ENCODE measurements around the gene LTBP4. TPM values are rescaled to one million over a fixed set of nuclear protein-coding genes. Genes with fewer than 3 reads are reported as not detected.

Gene LTBP4
- total RNA-seq, 6 experiments from 2014 or later = 19.3 to 40.8 (median 34.4) TPM

DNA sequence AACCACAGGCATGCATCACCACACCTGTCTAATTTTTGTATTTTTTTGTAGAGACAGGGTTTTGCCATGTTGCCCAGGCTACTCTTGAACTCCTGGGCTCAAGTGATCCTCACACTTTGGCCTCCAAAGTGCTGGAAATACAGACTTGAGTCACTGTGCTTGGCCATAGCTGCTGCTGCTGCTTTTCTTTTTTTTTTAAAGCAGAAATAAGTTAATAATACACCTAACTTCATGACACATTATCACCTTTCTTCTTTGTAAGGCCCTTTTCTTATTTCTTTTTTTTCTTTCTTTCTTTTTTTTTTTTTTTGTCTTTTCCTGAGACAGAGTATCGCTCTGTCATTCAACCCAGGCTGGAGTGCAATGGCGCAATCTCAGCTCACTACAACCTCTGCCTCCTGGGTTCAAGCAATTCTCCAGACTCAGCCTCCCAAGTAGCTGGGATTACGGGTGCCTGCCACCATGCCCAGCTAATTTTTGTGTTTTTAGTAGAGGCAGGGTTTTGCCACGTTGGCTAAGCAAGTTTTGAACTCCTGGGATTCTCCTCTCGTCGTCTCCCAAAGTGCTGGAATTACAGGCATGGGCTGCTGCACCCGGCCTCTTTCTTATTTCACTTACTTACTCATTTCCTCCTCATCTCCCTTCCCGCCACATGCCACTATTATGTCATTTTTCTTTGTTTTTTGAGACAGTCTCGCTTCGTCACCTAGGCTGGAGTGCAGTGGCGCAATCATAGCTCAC, 15.8 kb upstream of the LTBP4 start:
- Histone ChIP-seq H3K27ac (no peak overlapping the region), H3K27me3 (no peaks in the 10 kb centered on the region), H3K4me3 (no peak overlapping the region), H3K4me1 (no peaks in the 10 kb centered on the region), H3K36me3 (peaks cover 0 to 16% (median 6%) of the 10 kb centered on the region in 4 donors), H3K9me3 (no peaks in the 10 kb centered on the region)
- DNase-seq (no peak), ATAC-seq (peak in 1 of 4 donors; percentile 30)
- intact Hi-C loops (cut with DNase I) = no loop called here
- TF ChIP-seq, protein P1, sequence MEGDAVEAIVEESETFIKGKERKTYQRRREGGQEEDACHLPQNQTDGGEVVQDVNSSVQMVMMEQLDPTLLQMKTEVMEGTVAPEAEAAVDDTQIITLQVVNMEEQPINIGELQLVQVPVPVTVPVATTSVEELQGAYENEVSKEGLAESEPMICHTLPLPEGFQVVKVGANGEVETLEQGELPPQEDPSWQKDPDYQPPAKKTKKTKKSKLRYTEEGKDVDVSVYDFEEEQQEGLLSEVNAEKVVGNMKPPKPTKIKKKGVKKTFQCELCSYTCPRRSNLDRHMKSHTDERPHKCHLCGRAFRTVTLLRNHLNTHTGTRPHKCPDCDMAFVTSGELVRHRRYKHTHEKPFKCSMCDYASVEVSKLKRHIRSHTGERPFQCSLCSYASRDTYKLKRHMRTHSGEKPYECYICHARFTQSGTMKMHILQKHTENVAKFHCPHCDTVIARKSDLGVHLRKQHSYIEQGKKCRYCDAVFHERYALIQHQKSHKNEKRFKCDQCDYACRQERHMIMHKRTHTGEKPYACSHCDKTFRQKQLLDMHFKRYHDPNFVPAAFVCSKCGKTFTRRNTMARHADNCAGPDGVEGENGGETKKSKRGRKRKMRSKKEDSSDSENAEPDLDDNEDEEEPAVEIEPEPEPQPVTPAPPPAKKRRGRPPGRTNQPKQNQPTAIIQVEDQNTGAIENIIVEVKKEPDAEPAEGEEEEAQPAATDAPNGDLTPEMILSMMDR (IDR thresholded peaks at IDR 0.05) = no peak
- TF ChIP-seq POLR2A (IDR thresholded peaks at IDR 0.05) = no peak
- WGBS (ENCODE audit: insufficient coverage, low coverage, low lambda C conversion rate, missing lambda C conversion rate) = 69% methylated on average over 10 of the region's 11 CpGs

DNA sequence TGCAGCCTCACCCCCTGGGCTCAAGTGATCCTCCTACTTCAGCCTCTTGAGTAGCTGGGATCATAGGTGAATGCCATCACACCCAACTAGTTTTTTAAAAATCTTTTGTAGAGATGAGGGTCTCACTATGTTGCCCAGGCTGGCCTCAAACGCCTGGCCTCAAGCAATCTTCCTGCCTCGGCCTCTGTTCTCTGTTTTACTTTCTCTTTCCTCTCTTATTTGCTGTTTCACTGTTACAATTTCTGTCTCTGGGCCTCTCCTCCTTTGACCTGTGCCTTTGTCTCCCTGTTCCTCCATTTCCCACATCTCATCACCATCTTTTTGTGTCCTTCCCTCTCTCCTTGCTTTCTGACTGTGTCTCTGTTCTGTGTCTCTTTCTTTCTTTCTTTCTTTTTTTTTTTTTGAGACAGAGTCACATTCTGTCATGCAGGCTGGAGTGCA, 15.2 kb upstream of the LTBP4 start:
- Histone ChIP-seq H3K9me3 (no peaks in the 10 kb centered on the region), H3K27me3 (no peaks in the 10 kb centered on the region), H3K4me3 (no peak overlapping the region), H3K27ac (no peak overlapping the region), H3K4me1 (no peaks in the 10 kb centered on the region), H3K36me3 (peaks cover 0 to 12% (median 1%) of the 10 kb centered on the region in 4 donors)
- DNase-seq (no peak), ATAC-seq (no peak)
- WGBS (ENCODE audit: insufficient coverage, low coverage, low lambda C conversion rate, missing lambda C conversion rate) = 65% methylated on average over 2 of the region's 2 CpGs
- TF ChIP-seq POLR2A (IDR thresholded peaks at IDR 0.05) = no peak
- TF ChIP-seq, protein P1 (IDR thresholded peaks at IDR 0.05) = no peak
- intact Hi-C loops (cut with DNase I) = no loop called here

DNA sequence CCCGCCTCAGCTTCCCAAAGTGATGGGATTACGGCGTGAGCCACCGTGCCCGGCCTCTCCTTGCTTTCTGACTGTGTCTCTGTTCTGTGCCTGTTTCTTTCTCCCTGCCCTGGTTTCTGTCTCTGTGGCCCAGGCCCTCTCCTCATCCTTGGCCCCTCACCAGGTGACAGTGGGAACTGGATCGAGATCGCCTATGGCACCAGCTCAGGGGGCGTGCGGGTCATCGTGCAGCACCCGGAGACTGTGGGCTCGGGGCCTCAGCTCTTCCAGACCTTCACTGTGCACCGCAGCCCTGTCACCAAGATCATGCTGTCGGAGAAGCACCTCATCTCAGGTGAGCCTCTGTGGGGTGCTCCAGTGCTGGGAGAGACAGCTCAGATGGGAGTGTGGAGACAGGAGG, 14.6 kb upstream of the LTBP4 start:
- TF ChIP-seq POLR2A (IDR thresholded peaks at IDR 0.05) = no peak
- TF ChIP-seq, protein P1 (IDR thresholded peaks at IDR 0.05) = no peak
- Histone ChIP-seq H3K27ac (no peak overlapping the region), H3K4me3 (no peak overlapping the region), H3K27me3 (no peaks in the 10 kb centered on the region), H3K36me3 (peaks cover 0 to 9% (median under 1%) of the 10 kb centered on the region in 4 donors), H3K4me1 (no peaks in the 10 kb centered on the region), H3K9me3 (no peaks in the 10 kb centered on the region)
- 94% methylated on average over 7 of the region's 14 CpGs for whole genome bisulfite sequencing (ENCODE audit: insufficient coverage, low coverage, low lambda C conversion rate, missing lambda C conversion rate)
- intact Hi-C loops (cut with DNase I) = no loop called here
- DNase-seq (no peak), ATAC-seq (no peak)

DNA sequence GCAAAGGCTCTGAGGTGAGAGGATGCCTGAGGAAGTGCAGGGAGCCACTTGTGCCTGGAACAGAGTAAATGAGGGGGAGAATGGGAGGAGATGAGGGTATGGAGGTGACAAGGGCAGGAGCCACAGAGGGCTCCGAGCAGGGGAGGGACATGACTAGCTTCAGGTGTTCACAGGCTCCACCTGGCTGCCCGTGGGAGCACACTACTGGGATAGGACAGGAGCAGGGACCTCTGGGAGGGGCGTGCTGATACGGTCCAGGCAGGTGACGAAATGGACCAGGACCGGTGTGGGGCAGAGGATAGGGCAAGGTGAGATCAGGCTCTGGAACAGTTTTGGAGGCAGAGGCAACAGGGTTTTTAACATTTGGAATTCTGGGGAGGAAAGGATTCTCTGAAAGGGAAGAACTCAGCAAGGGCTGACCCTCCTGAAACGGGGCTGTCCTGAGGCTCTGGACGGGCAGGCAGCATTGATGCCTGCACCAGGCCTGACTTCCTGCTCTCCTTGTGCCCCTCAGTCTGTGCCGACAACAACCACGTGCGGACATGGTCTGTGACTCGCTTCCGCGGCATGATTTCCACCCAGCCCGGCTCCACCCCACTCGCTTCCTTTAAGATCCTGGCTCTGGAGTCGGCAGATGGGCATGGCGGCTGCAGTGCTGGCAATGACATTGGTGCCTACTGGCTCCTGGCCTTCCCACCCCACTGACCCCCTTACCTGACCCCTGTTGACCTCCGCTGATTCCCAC, 12.9 kb upstream of the LTBP4 start:
- intact Hi-C loops (cut with DNase I) = no loop called here
- Histone ChIP-seq H3K4me1 (no peaks in the 10 kb centered on the region), H3K27me3 (no peaks in the 10 kb centered on the region), H3K9me3 (no peaks in the 10 kb centered on the region), H3K36me3 (peaks cover 0 to 4% (median 0%) of the 10 kb centered on the region in 4 donors), H3K27ac (no peak overlapping the region), H3K4me3 (no peak overlapping the region)
- TF ChIP-seq POLR2A (IDR thresholded peaks at IDR 0.05) = no peak
- TF ChIP-seq, protein P1 (IDR thresholded peaks at IDR 0.05) = no peak
- peak in 2 of 4 donors; percentile 19 to 34 for ATAC-seq
- DNase-seq = no peak
- 80% methylated on average over 1 of the region's 19 CpGs for WGBS (ENCODE audit: insufficient coverage, low coverage, low lambda C conversion rate, missing lambda C conversion rate)
